B cell (primary cell): Measurements from ENCODE around the gene PRKCA. TPM values are rescaled to one million over a fixed set of nuclear protein-coding genes. Genes with fewer than 3 reads are reported as not detected.

Source experiments
- ATAC-seq: fragments of 200-7000 bp; cut with Tn5 transposase; one replicate; pipeline ENCODE4 v1.10.0; 2021; ENCODE audit warnings: low read depth, mild to moderate bottlenecking, moderate number of reproducible peaks, moderate library complexity
- CTCF ChIA-PET: fragments of 350-600 bp; sonication (Branson Sonifier 250); formaldehyde crosslinking; loops from one replicate; lab custom pipeline; 2021; ENCODE audit warnings: antibody characterized with exemption, inconsistent platforms; lab: Charles Lee
- POLR2A ChIA-PET: fragments of 350-600 bp; sonication (Branson Sonifier 250); formaldehyde crosslinking; loops from one replicate; lab custom pipeline; 2021; ENCODE audit warnings: antibody characterized with exemption; lab: Charles Lee
- DNase-seq: peaks from one replicate; pipeline ENCODE4 v3.0.0; 2013
- H2AFZ ChIP-seq: 2 replicates; pipeline ENCODE4 v1.6.1; 2012; ENCODE audit warnings: mild to moderate bottlenecking, low read depth, low read length; ENCODE audit not compliant: insufficient read depth, poor library complexity, severe bottlenecking
- H3K27ac ChIP-seq, 2 donors: 1 replicate in 1 of 2; 2 replicates in 1 of 2; pipeline ENCODE4 v1.5.1; 2012 to 2013; ENCODE audit warnings: low read length in 2 of 2, mild to moderate bottlenecking in 2 of 2, moderate library complexity in 1 of 2
- H3K27me3 ChIP-seq, 4 experiments: fragments of 200-600 bp in 1 of 4; sonication (generic) in 1 of 4; replicated peaks in 1 of 4; 1 replicate in 2 of 4; 2 replicates in 2 of 4; pipeline versions ENCODE4 v1.6.1 to v1.7.0; 2013 to 2016; ENCODE audit warnings: low read length in 3 of 4, mild to moderate bottlenecking in 2 of 4, mixed read lengths in 1 of 4, moderate library complexity in 1 of 4; ENCODE audit not compliant: insufficient read depth in 4 of 4, control insufficient read depth in 3 of 4; ENCODE audit errors: control extremely low read depth in 1 of 4
- H3K36me3 ChIP-seq, 2 experiments: replicated peaks in 1 of 2; 1 replicate in 1 of 2; 2 replicates in 1 of 2; pipeline versions ENCODE4 v1.6.1 to v1.7.1; 2013; ENCODE audit warnings: low read length in 1 of 2; ENCODE audit not compliant: insufficient read depth in 2 of 2, control insufficient read depth in 1 of 2; ENCODE audit errors: control extremely low read depth in 1 of 2, extremely low read depth in 1 of 2
- H3K4me1 ChIP-seq, 2 donors: fragments of 200-600 bp in 1 of 2; sonication (generic) in 1 of 2; 1 replicate in 1 of 2; 2 replicates in 1 of 2; pipeline versions ENCODE4 v1.5.1 to v1.6.1; 2013 to 2017; ENCODE audit warnings: low read length in 2 of 2; ENCODE audit not compliant: control insufficient read depth in 2 of 2, insufficient read depth in 2 of 2
- H3K4me2 ChIP-seq: replicated peaks from 2 replicates; pipeline ENCODE3; 2012; ENCODE audit warnings: mild to moderate bottlenecking, low read depth, low read length; ENCODE audit not compliant: poor library complexity, severe bottlenecking
- H3K4me3 ChIP-seq, 5 experiments: fragments of 200-600 bp in 1 of 5; sonication (generic) in 1 of 5; 1 replicate in 3 of 5; 2 replicates in 2 of 5; pipeline versions ENCODE4 v1.5.1 to v1.7.0; 2011 to 2016; ENCODE audit warnings: low read length in 4 of 5, mild to moderate bottlenecking in 4 of 5, low read depth in 2 of 5, control low read depth in 1 of 5, moderate library complexity in 1 of 5; ENCODE audit not compliant: insufficient read depth in 1 of 5; ENCODE audit errors: control extremely low read depth in 1 of 5, extremely low read depth in 1 of 5
- H3K79me2 ChIP-seq: fragments of 200-600 bp; sonication (generic); one replicate; pipeline ENCODE4 v1.6.0; 2016; ENCODE audit warnings: low read length; ENCODE audit not compliant: control insufficient read depth, insufficient read depth
- H3K9ac ChIP-seq: fragments of 200-600 bp; sonication (generic); 2 replicates; pipeline ENCODE4 v1.6.1; 2017; ENCODE audit warnings: mild to moderate bottlenecking, low read length, moderate library complexity
- H3K9me3 ChIP-seq, 3 donors: one replicate each; pipeline versions ENCODE4 v1.6.1 to v1.7.1; 2013; ENCODE audit warnings: low read length in 2 of 3; ENCODE audit not compliant: control insufficient read depth in 2 of 3, insufficient read depth in 1 of 3; ENCODE audit errors: control extremely low read depth in 1 of 3
- H4K20me1 ChIP-seq: 2 replicates; pipeline ENCODE4 v1.6.0; 2012; ENCODE audit warnings: mild to moderate bottlenecking, low read length; ENCODE audit not compliant: insufficient read depth, control insufficient read depth, poor library complexity, severe bottlenecking
- H3K27ac Mint-ChIP-seq: one replicate; pipeline ENCODE4 v1.8.0; 2021; ENCODE audit warnings: mixed read lengths
- H3K27me3 Mint-ChIP-seq: one replicate; pipeline ENCODE4 v1.8.0; 2021; ENCODE audit warnings: mixed read lengths
- H3K4me1 Mint-ChIP-seq: one replicate; pipeline ENCODE4 v1.8.0; 2021; ENCODE audit warnings: mixed read lengths
- H3K4me3 Mint-ChIP-seq: one replicate; pipeline ENCODE4 v1.8.0; 2021; ENCODE audit warnings: mixed read lengths
- H3K9me3 Mint-ChIP-seq: one replicate; pipeline ENCODE4 v1.8.0; 2022; ENCODE audit warnings: mixed read lengths; ENCODE audit not compliant: insufficient read depth
- CTCF ChIP-seq: fragments of 200-600 bp; IDR thresholded peaks from one replicate; pipeline ENCODE4 v1.8.0; 2022; ENCODE audit warnings: antibody characterized with exemption, mild to moderate bottlenecking
- EZH2 ChIP-seq: IDR thresholded peaks from 2 replicates; pipeline ENCODE4 v1.6.1; 2012; ENCODE audit warnings: borderline replicate concordance, low read depth, mild to moderate bottlenecking, moderate library complexity, low read length; ENCODE audit not compliant: insufficient read depth, poor library complexity, severe bottlenecking
- WGBS: methylation state at CpG from one replicate; pipeline ENCODE4 v1.1.5; 2013; ENCODE audit warnings: missing lambda C conversion rate; ENCODE audit not compliant: insufficient coverage; 5-methylcytosine and 5-hydroxymethylcytosine counted together
- intact Hi-C: fragments of 100-400 bp; cut with micrococcal nuclease; formaldehyde crosslinking; loops from one replicate; pipeline ENCODE4 v1.10.0; 2022
- polyA plus RNA-seq: library from polyadenylated mRNA; depleted of rRNA; stranded (reverse); fragments of >200 nt; gene quantifications from 2 replicates; pipeline ENCODE4 v1.2.3, GENCODE V29; 2012
- total RNA-seq, 2 donors: library from RNA; stranded (reverse); fragments of 120-200 nt in 1 of 2; gene quantifications; 1 replicate in 1 of 2; 2 replicates in 1 of 2; pipeline versions ENCODE4 v1.2.3 to v1.2.4, GENCODE V29; 2013 to 2022

PRKCA gene
- total and polyA plus RNA-seq, 2 donors (not counting 1 experiment from before 2014, with no cell fraction given) = 0.33 to 7.7 TPM

- no peak for ATAC-seq
- Histone ChIP-seq H3K9me3 (no peaks in the 10 kb centered on the region), H3K4me1 (peaks cover 0 to 4% of the 10 kb centered on the region in 2 donors), H3K27ac (no peak overlapping the region), H3K4me2 (no peak overlapping the region), H3K36me3 (no peaks in the 10 kb centered on the region), H3K4me3 (no peak overlapping the region), H3K27me3 (no peaks in the 10 kb centered on the region), H3K9ac (no peak overlapping the region), H3K79me2 (no peaks in the 10 kb centered on the region), H4K20me1 (no peaks in the 10 kb centered on the region), H2AFZ (no peak overlapping the region)
- Mint-ChIP-seq H3K27me3 (no peaks in the 10 kb centered on the region), H3K9me3 (no peaks in the 10 kb centered on the region), H3K4me1 (peaks cover 11% of the 10 kb centered on the region), H3K27ac (no peak overlapping the region), H3K4me3 (no peak overlapping the region)
- ChIA-PET POLR2A (no interaction called here), CTCF (no interaction called here)
- WGBS = 100% methylated on average over 1 of the region's 4 CpGs
- DNase-seq = no peak
- TF ChIP-seq EZH2 = no peak
- no peak for TF ChIP-seq CTCF
- intact Hi-C loops = no loop called here
Observed at GRCh38 chr17:66469890-66470289, 167.5 kb downstream of the PRKCA start.

- Histone ChIP-seq H3K4me2 (no peak overlapping the region), H3K9ac (no peak overlapping the region), H3K9me3 (peaks cover 0 to 4% (median 0%) of the 10 kb centered on the region in 3 donors), H3K4me1 (peaks cover 0 to 4% of the 10 kb centered on the region in 2 donors), H3K27ac (no peak overlapping the region), H3K27me3 (no peaks in the 10 kb centered on the region), H3K79me2 (no peaks in the 10 kb centered on the region), H2AFZ (no peak overlapping the region), H3K36me3 (no peaks in the 10 kb centered on the region), H3K4me3 (no peak overlapping the region), H4K20me1 (no peaks in the 10 kb centered on the region)
- no peak overlapping the region for H3K4me3 Mint-ChIP-seq
- peaks cover 11% of the 10 kb centered on the region for H3K4me1 Mint-ChIP-seq
- H3K27me3 Mint-ChIP-seq = no peaks in the 10 kb centered on the region
- POLR2A ChIA-PET = no interaction called here
- DNase-seq (no peak), ATAC-seq (no peak)
- no peak overlapping the region for H3K27ac Mint-ChIP-seq
- TF ChIP-seq CTCF (no peak), EZH2 (no peak)
- intact Hi-C loops = no loop called here
- CTCF ChIA-PET = no interaction called here
- WGBS = no CpG with 5 or more reads among the region's 4 CpGs
- no peaks in the 10 kb centered on the region for H3K9me3 Mint-ChIP-seq
Observed at GRCh38 chr17:66472123-66472522, 169.7 kb downstream of the PRKCA start.
